SK-N-MC (cell line): ENCODE results near the gene MAP6.

ENCODE experiments used
- EZH2 ChIP-seq: fragments of 200-600 bp; sonication (generic); IDR thresholded peaks from one replicate; pipeline ENCODE4 v1.6.1; 2017; ENCODE audit warnings: antibody characterized with exemption
- POLR2AphosphoS5 ChIP-seq: IDR thresholded peaks from 2 replicates; pipeline ENCODE4 v1.6.1; 2012; ENCODE audit warnings: mild to moderate bottlenecking, low read depth, low read length, borderline replicate concordance

DNA sequence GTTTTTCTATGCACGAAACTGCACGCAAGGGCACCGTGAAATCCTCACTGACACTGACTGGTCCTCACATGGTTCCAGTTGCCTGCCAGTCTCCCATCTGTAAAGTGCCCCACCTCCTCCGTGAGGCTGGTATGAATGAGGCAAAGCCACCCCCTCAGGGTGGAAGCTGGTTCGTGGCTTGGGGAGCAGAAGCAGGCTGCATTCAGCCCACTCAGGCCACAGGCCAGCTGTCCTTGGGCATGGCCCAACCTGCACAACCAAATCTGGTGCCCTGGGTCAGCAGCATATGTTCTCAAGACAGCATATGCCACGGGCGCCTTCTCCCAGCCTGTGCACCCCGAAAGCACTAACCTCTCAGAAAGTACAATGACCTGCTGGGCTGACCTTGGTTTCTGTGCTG lies 77.5 kb downstream of the MAP6 start:
- TF ChIP-seq POLR2AphosphoS5 (no peak), EZH2 (no peak)
